ENCODE measurements around the gene DSTN. TPM values are rescaled to one million over a fixed set of nuclear protein-coding genes. Genes with fewer than 3 reads are reported as not detected.

DSTN gene
- total and polyA plus RNA-seq, 9 donors = 162 to 1,033 (median 324) TPM

- intact Hi-C loops (cut with DNase I) = loop anchor here in 2 of 4 donors (5.0 kb wide), 1 partner anchor 39 kb away; no protein-coding TSS in a partner anchor
- no peaks in the 10 kb centered on the region for H3K9me3 ChIP-seq
- no peaks in the 10 kb centered on the region for H3K27me3 ChIP-seq
- H3K4me3 ChIP-seq = no peak overlapping the region
- WGBS, 3 donors = 55 to 67% (median 59%) methylated on average over 3 of the region's 3 CpGs
- H3K27ac ChIP-seq = no peak overlapping the region
- no peak for TF ChIP-seq EP300 (IDR thresholded peaks at IDR 0.05)
- DNase-seq = no peak
- peaks cover 9% of the 10 kb centered on the region for H3K4me1 ChIP-seq (ENCODE audit: insufficient read depth)
- H3K36me3 ChIP-seq = no peaks in the 10 kb centered on the region
Measured at GRCh38 chr20:17573463-17573862, 3.6 kb downstream of the DSTN start.

GRCh38 chr20:17576215-17576614, 6.3 kb downstream of the DSTN start:
- Histone ChIP-seq H3K27me3 (no peaks in the 10 kb centered on the region), H3K4me3 (no peak overlapping the region), H3K36me3 (no peaks in the 10 kb centered on the region), H3K4me1 (ENCODE audit: insufficient read depth) (peaks cover 11% of the 10 kb centered on the region), H3K9me3 (no peaks in the 10 kb centered on the region), H3K27ac (no peak overlapping the region)
- no peak for DNase-seq
- intact Hi-C loops (cut with DNase I) = no loop called here
- WGBS, 3 donors = 14 to 27% (median 22%) methylated on average over 8 of the region's 8 CpGs
- TF ChIP-seq CTCF (IDR thresholded peaks at IDR 0.05) (no peak), POLR2A (IDR thresholded peaks at IDR 0.05) (no peak), EP300 (IDR thresholded peaks at IDR 0.05) (no peak)

GRCh38 chr20:17579369-17580039, 9.6 kb downstream of the DSTN start:
- DNase-seq = no peak
- peaks cover 10% of the 10 kb centered on the region for H3K4me1 ChIP-seq (ENCODE audit: insufficient read depth)
- no peaks in the 10 kb centered on the region for H3K36me3 ChIP-seq
- TF ChIP-seq CTCF (IDR thresholded peaks at IDR 0.05) (no peak), POLR2A (IDR thresholded peaks at IDR 0.05) (no peak), EP300 (IDR thresholded peaks at IDR 0.05) (no peak)
- WGBS, 3 donors = 89 to 93% (median 89%) methylated on average over 4 of the region's 4 CpGs
- H3K27ac ChIP-seq = no peak overlapping the region
- H3K4me3 ChIP-seq = no peak overlapping the region
- no peaks in the 10 kb centered on the region for H3K9me3 ChIP-seq
- H3K27me3 ChIP-seq = no peaks in the 10 kb centered on the region
- intact Hi-C loops (cut with DNase I) = no loop called here

- 92 to 97% (median 96%) methylated on average over 2 of the region's 2 CpGs for WGBS, 3 donors
- Histone ChIP-seq H3K36me3 (no peaks in the 10 kb centered on the region), H3K4me1 (ENCODE audit: insufficient read depth) (peaks cover 6% of the 10 kb centered on the region), H3K4me3 (no peak overlapping the region), H3K9me3 (no peaks in the 10 kb centered on the region), H3K27ac (no peak overlapping the region), H3K27me3 (no peaks in the 10 kb centered on the region)
- DNase-seq = no peak
- TF ChIP-seq POLR2A (IDR thresholded peaks at IDR 0.05) (no peak), CTCF (IDR thresholded peaks at IDR 0.05) (no peak), EP300 (IDR thresholded peaks at IDR 0.05) (no peak)
- intact Hi-C loops (cut with DNase I) = no loop called here
Measured at GRCh38 chr20:17580895-17581294, 11.0 kb downstream of the DSTN start.

- Histone ChIP-seq H3K36me3 (no peaks in the 10 kb centered on the region), H3K27ac (no peak overlapping the region), H3K4me1 (ENCODE audit: insufficient read depth) (peaks cover 4% of the 10 kb centered on the region), H3K9me3 (no peaks in the 10 kb centered on the region), H3K27me3 (no peaks in the 10 kb centered on the region), H3K4me3 (no peak overlapping the region)
- intact Hi-C loops (cut with DNase I) = no loop called here
- DNase-seq = no peak
- 91 to 95% (median 95%) methylated on average over 3 of the region's 3 CpGs for WGBS, 3 donors
- TF ChIP-seq EP300 (IDR thresholded peaks at IDR 0.05) = no peak
- TF ChIP-seq CTCF (IDR thresholded peaks at IDR 0.05) = no peak
- TF ChIP-seq POLR2A (IDR thresholded peaks at IDR 0.05) = no peak
Measured at GRCh38 chr20:17583126-17583525, 13.3 kb downstream of the DSTN start.
